ENCODE measurements around the gene ZNF76.

ZNF76 gene

DNA sequence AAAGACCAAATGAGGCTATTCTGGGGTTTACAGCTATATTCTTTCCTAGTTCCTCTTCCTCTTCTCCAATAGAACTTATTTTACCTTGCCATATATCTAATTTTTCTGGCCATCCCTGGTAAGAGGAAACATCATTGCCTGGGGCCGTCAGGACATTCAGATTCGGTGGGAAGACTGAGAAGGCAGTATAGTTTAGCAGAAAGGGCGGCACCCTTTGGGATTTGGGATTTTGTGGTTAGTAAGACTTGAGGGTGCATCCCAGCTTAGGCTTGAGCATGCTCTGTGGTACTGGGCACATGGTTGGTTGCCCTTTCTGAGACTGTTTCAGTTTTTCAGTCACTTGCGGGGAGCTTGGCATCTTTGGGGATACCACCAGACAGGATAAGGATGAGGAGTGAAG is 24.6 kb upstream of the ZNF76 start:
- TF ChIP-seq PAX5 (IDR thresholded peaks at IDR 0.05; ENCODE audit: insufficient read depth, low read length, severe bottlenecking) (no peak), SPI1 (IDR thresholded peaks at IDR 0.05; ENCODE audit: low read depth, low read length) (no peak), POLR2AphosphoS5 (IDR thresholded peaks at IDR 0.05; ENCODE audit: low read depth, low read length) (no peak)
- FAIRE-seq (no peak), DNase-seq (ENCODE audit: insufficient read length, low spot score) (no peak)

DNA sequence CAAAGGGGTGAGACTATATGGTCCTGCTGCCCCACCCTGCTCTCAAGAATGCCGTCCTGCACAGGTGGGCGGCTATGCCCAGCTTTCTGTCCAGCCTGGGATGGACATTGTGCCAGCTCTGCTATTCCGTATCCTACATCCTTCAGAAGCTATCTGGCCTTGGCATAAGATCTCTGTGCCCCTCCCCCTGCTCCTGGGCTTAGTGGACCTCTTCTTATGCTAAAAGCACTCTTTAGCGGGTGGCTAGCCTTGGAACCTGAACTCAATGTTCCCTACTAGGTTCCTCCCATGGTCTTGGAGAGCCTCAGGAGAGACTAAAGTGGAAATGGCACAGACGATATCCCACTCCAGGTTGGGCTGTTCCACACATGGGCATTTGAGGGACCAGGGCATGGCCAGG is 23.3 kb upstream of the ZNF76 start:
- TF ChIP-seq POU2F2 (IDR thresholded peaks at IDR 0.05; ENCODE audit: low read depth, low read length) (no peak), SPI1 (IDR thresholded peaks at IDR 0.05; ENCODE audit: low read depth, low read length) (no peak), POLR2A (IDR thresholded peaks at IDR 0.05; ENCODE audit: low read depth, low read length) (no peak), POLR2AphosphoS5 (IDR thresholded peaks at IDR 0.05; ENCODE audit: low read depth, low read length) (no peak), PAX5 (IDR thresholded peaks at IDR 0.05; ENCODE audit: insufficient read depth, low read length, severe bottlenecking) (no peak), TAF1 (IDR thresholded peaks at IDR 0.05; ENCODE audit: low read depth, low read length) (no peak)
- FAIRE-seq (no peak), DNase-seq (ENCODE audit: insufficient read length, low spot score) (no peak)

DNA sequence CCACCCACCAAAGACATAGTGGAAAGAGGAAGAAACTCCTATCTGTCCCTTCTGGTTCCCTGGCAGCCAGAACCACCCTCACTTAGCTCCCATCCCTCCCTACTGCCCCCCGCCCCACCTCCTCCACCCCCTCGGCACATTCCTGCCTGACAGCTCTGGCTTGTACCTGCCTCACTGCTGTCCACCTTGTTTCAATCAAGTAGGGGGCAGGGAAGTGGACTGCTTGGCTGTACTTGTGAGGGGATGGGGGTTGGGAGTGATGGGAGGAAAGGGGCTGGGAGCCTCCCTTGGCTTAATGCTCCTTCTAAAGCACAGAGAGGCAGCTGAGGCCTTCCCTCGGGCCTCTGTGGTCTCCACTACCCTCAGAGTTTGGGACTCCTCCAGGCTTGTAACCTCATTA is 22.1 kb upstream of the ZNF76 start:
- FAIRE-seq (no peak), DNase-seq (ENCODE audit: insufficient read length, low spot score) (no peak)
- no peak for TF ChIP-seq POLR2AphosphoS5 (IDR thresholded peaks at IDR 0.05; ENCODE audit: low read depth, low read length)
- no peak for TF ChIP-seq TAF1 (IDR thresholded peaks at IDR 0.05; ENCODE audit: low read depth, low read length)
- no peak for TF ChIP-seq PAX5 (IDR thresholded peaks at IDR 0.05; ENCODE audit: insufficient read depth, low read length, severe bottlenecking)
- TF ChIP-seq POU2F2 (IDR thresholded peaks at IDR 0.05; ENCODE audit: low read depth, low read length): no peak
- no peak for TF ChIP-seq SPI1 (IDR thresholded peaks at IDR 0.05; ENCODE audit: low read depth, low read length)
- no peak for TF ChIP-seq POLR2A (IDR thresholded peaks at IDR 0.05; ENCODE audit: low read depth, low read length)

DNA sequence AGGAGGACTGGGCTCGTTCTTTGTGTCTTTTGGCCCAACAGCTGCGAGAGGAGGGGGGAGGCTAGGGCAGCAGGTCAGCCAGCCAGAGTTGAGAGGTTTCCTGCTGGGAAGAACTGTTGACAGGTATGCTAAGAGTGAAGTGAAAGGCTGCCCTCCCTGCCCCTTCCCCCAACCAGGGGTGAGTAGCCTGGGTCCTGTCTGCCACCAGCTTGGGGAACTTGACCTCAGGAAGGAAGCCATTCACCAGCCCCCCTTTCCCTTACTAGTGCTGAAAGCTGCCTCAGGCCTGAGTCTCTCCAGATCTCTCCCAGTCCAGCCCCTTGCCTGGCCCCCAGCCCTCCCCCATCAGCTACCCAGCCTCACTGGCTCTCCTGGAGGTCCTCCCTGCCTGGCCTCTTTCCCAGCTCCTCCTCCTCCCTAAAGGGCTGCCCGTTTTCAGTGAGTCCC is 20.7 kb upstream of the ZNF76 start:
- no peak for TF ChIP-seq SPI1 (IDR thresholded peaks at IDR 0.05; ENCODE audit: low read depth, low read length)
- TF ChIP-seq TAF1 (IDR thresholded peaks at IDR 0.05; ENCODE audit: low read depth, low read length): no peak
- TF ChIP-seq PAX5 (IDR thresholded peaks at IDR 0.05; ENCODE audit: insufficient read depth, low read length, severe bottlenecking): no peak
- TF ChIP-seq POLR2AphosphoS5 (IDR thresholded peaks at IDR 0.05; ENCODE audit: low read depth, low read length): no peak
- TF ChIP-seq POU2F2 (IDR thresholded peaks at IDR 0.05; ENCODE audit: low read depth, low read length): no peak
- TF ChIP-seq POLR2A (IDR thresholded peaks at IDR 0.05; ENCODE audit: low read depth, low read length): no peak
- FAIRE-seq (no peak), DNase-seq (ENCODE audit: insufficient read length, low spot score) (no peak)

DNA sequence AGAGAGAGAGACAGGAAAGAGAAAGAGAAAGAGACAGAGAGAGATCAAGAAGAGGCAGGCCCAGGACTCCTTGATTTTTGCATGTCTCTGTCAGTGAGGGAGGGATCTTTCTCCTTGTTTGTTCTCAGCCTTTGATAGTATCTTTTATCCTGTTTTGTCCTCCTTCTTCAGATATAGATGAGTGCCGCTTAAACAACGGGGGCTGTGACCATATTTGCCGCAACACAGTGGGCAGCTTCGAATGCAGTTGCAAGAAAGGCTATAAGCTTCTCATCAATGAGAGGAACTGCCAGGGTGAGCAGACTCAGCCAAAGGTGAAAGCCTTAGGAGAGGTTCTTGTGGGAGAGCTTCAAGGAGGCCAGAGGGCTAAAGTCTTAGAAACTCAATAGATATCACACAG is 20.0 kb upstream of the ZNF76 start:
- FAIRE-seq (no peak), DNase-seq (ENCODE audit: insufficient read length, low spot score) (no peak)
- TF ChIP-seq TAF1 (IDR thresholded peaks at IDR 0.05; ENCODE audit: low read depth, low read length): no peak
- no peak for TF ChIP-seq SPI1 (IDR thresholded peaks at IDR 0.05; ENCODE audit: low read depth, low read length)
- TF ChIP-seq PAX5 (IDR thresholded peaks at IDR 0.05; ENCODE audit: insufficient read depth, low read length, severe bottlenecking): no peak
- TF ChIP-seq POLR2AphosphoS5 (IDR thresholded peaks at IDR 0.05; ENCODE audit: low read depth, low read length): no peak
- TF ChIP-seq POU2F2 (IDR thresholded peaks at IDR 0.05; ENCODE audit: low read depth, low read length): no peak
- TF ChIP-seq POLR2A (IDR thresholded peaks at IDR 0.05; ENCODE audit: low read depth, low read length): no peak

DNA sequence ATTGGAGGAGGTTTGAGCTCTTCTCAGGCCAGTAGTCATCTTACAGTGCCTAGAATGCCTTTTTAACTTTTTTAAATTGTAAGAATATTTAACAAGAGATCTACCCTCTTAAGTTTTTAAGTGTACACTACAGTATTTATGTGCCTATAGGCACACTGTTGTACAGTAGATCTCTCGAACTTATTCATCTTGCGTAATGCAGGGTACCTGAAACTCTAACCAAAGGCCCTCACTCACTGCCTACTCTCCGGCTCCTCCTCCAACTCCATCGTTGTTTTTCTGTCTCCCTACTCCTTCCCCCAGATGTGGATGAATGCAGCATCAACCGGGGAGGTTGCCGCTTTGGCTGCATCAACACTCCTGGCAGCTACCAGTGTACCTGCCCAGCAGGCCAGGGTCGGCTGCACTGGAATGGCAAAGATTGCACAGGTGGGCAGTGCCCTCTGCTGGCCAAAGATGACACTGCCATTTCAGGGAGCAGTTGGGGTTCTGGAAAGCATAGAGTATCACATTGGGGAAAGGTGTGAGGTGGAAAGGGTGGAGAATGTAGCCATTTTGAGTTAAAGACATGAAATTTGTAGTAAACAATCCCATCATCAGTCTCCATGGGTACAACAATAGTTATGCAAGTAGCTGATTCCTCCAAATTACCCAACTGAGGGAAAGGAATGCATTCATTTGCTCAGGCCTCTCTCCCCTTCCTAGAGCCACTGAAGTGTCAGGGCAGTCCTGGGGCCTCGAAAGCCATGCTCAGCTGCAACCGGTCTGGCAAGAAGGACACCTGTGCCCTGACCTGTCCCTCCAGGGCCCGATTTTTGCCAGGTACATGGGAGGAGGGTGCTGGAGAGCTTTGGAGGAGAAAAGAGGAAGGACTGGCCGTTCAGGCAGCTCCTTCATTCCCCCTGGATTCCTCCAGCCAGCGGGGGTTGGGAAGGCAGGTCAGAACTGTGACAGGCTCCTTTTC is 18.4 kb upstream of the ZNF76 start:
- FAIRE-seq (peak; percentile 94), DNase-seq (ENCODE audit: insufficient read length, low spot score) (peak; percentile 83)
- TF ChIP-seq TAF1 (IDR thresholded peaks at IDR 0.05; ENCODE audit: low read depth, low read length): no peak
- TF ChIP-seq POLR2A (IDR thresholded peaks at IDR 0.05; ENCODE audit: low read depth, low read length): no peak
- TF ChIP-seq SPI1 (IDR thresholded peaks at IDR 0.05; ENCODE audit: low read depth, low read length): no peak
- TF ChIP-seq POLR2AphosphoS5 (IDR thresholded peaks at IDR 0.05; ENCODE audit: low read depth, low read length): no peak
- TF ChIP-seq PAX5 (IDR thresholded peaks at IDR 0.05; ENCODE audit: insufficient read depth, low read length, severe bottlenecking): no peak
- no peak for TF ChIP-seq POU2F2 (IDR thresholded peaks at IDR 0.05; ENCODE audit: low read depth, low read length)

DNA sequence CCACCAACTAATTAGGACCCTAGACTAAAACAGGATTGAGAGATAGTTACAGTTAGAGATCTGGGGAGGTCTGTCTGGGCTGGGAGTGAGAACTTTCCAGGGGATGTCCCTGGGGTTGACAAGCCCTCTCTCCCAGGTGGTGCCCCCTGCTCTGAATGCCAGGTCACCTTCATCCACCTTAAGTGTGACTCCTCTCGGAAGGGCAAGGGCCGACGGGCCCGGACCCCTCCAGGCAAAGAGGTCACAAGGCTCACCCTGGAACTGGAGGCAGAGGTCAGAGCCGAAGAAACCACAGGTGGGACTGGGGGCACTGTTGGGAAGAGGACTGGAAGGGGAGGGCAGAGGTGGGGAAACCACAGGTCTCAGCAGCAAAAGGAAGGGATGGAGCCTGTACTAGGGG is 17.0 kb upstream of the ZNF76 start:
- DNase-seq (ENCODE audit: insufficient read length, low spot score): no peak
- no peak for FAIRE-seq
- TF ChIP-seq POLR2A (IDR thresholded peaks at IDR 0.05; ENCODE audit: low read depth, low read length): no peak
- no peak for TF ChIP-seq POU2F2 (IDR thresholded peaks at IDR 0.05; ENCODE audit: low read depth, low read length)
- no peak for TF ChIP-seq POLR2AphosphoS5 (IDR thresholded peaks at IDR 0.05; ENCODE audit: low read depth, low read length)
- no peak for TF ChIP-seq PAX5 (IDR thresholded peaks at IDR 0.05; ENCODE audit: insufficient read depth, low read length, severe bottlenecking)
- no peak for TF ChIP-seq TAF1 (IDR thresholded peaks at IDR 0.05; ENCODE audit: low read depth, low read length)
- no peak for TF ChIP-seq SPI1 (IDR thresholded peaks at IDR 0.05; ENCODE audit: low read depth, low read length)

DNA sequence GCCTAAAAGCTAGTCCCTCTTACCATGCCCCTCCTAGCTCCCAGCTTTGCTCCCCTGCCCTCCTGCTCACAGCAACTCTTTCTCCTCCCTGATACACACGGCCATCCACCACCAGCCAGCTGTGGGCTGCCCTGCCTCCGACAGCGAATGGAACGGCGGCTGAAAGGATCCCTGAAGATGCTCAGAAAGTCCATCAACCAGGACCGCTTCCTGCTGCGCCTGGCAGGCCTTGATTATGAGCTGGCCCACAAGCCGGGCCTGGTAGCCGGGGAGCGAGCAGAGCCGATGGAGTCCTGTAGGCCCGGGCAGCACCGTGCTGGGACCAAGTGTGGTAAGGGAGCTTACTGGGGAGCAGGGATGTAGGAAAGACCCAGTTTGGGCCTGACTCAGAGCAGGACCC is 16.6 kb upstream of the ZNF76 start:
- FAIRE-seq (no peak), DNase-seq (ENCODE audit: insufficient read length, low spot score) (no peak)
- no peak for TF ChIP-seq POLR2A (IDR thresholded peaks at IDR 0.05; ENCODE audit: low read depth, low read length)
- no peak for TF ChIP-seq POLR2AphosphoS5 (IDR thresholded peaks at IDR 0.05; ENCODE audit: low read depth, low read length)
- TF ChIP-seq PAX5 (IDR thresholded peaks at IDR 0.05; ENCODE audit: insufficient read depth, low read length, severe bottlenecking): no peak
- no peak for TF ChIP-seq SPI1 (IDR thresholded peaks at IDR 0.05; ENCODE audit: low read depth, low read length)
- no peak for TF ChIP-seq POU2F2 (IDR thresholded peaks at IDR 0.05; ENCODE audit: low read depth, low read length)
- TF ChIP-seq TAF1 (IDR thresholded peaks at IDR 0.05; ENCODE audit: low read depth, low read length): no peak

DNA sequence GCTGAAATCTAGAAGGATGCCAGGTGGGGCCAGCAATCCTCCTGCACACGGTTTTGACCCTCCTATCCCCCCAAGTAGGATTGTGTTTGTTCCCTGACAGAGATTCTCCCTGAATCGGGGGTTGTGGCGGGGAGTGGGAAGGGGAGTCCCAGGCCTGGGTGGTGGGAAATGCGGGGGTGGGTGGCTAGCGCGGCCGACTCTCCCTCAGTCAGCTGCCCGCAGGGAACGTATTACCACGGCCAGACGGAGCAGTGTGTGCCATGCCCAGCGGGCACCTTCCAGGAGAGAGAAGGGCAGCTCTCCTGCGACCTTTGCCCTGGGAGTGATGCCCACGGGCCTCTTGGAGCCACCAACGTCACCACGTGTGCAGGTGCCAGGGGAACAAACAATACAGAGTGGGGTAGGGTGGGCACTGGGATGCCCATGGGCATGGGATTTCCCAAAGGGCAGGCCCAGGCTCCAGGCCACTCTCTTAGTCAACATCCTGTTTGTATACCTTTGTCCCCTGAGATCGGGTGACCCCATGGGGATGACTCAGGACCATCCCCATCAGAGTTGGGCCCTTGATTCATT is 16.1 kb upstream of the ZNF76 start:
- TF ChIP-seq POLR2AphosphoS5 (IDR thresholded peaks at IDR 0.05; ENCODE audit: low read depth, low read length) (no peak), TAF1 (IDR thresholded peaks at IDR 0.05; ENCODE audit: low read depth, low read length) (no peak), SPI1 (IDR thresholded peaks at IDR 0.05; ENCODE audit: low read depth, low read length) (no peak), PAX5 (IDR thresholded peaks at IDR 0.05; ENCODE audit: insufficient read depth, low read length, severe bottlenecking) (no peak), POU2F2 (IDR thresholded peaks at IDR 0.05; ENCODE audit: low read depth, low read length) (no peak), POLR2A (IDR thresholded peaks at IDR 0.05; ENCODE audit: low read depth, low read length) (no peak)
- no peak for DNase-seq (ENCODE audit: insufficient read length, low spot score)
- no peak for FAIRE-seq

Measured in GM12891 (cell line).